Astrocyte of the cerebellum (primary cell): ENCODE measurements around the gene SMYD4.
A peak's percentile ranks its signal among the peaks of the same experiment; 100 is the strongest.
"Not testable (repeated sequence)": the region's sequence is repeated elsewhere in the genome, so short reads cannot be mapped to it uniquely, and the experiment has no call there.

ENCODE experiments used
- DNase-seq: peaks from one replicate; pipeline ENCODE4 v3.0.0-alpha.2; 2011; ENCODE audit warnings: low read depth
- H3K4me3 ChIP-seq: 2 replicates; pipeline ENCODE4 v1.5.1; 2011; ENCODE audit warnings: mild to moderate bottlenecking, low read depth, low read length, moderate library complexity
- in situ Hi-C: cut with HindIII; loops from 2 replicates; pipeline ENCODE4 v1.10.0; 2017; ENCODE audit warnings: low sequenced_read_pairs
- TF ChIP-seq, protein P1 (sequence below): IDR thresholded peaks from 2 replicates; pipeline ENCODE4 v1.5.1; 2012; ENCODE audit warnings: low read length, low read depth, moderate library complexity, mild to moderate bottlenecking; ENCODE audit errors: missing control alignments

SMYD4 gene

DNA sequence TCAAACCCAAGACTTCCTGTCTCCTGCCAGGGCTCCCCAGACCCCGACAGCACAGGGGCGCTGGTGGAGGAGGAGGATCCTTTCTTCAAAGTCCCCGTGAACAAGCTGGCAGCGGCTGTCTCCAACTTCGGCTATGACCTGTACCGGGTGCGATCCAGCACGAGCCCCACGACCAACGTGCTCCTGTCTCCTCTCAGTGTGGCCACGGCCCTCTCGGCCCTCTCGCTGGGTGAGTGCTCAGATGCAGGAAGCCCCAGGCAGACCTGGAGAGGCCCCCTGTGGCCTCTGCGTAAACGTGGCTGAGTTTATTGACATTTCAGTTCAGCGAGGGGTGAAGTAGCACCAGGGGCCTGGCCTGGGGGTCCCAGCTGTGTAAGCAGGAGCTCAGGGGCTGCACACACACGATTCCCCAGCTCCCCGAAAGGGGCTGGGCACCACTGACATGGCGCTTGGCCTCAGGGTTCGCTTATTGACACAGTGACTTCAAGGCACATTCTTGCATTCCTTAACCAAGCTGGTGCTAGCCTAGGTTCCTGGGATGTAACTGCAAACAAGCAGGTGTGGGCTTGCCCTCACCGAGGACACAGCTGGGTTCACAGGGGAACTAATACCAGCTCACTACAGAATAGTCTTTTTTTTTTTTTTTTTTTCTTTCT is 59.8 kb downstream of the SMYD4 start:
- in situ Hi-C loops: loop anchor here (10.0 kb wide), 1 partner anchor 55 kb away; the partner anchor contains the start of gene TLCD2
- no peak for DNase-seq
- no peak overlapping the region for H3K4me3 ChIP-seq
- TF ChIP-seq, protein P1, sequence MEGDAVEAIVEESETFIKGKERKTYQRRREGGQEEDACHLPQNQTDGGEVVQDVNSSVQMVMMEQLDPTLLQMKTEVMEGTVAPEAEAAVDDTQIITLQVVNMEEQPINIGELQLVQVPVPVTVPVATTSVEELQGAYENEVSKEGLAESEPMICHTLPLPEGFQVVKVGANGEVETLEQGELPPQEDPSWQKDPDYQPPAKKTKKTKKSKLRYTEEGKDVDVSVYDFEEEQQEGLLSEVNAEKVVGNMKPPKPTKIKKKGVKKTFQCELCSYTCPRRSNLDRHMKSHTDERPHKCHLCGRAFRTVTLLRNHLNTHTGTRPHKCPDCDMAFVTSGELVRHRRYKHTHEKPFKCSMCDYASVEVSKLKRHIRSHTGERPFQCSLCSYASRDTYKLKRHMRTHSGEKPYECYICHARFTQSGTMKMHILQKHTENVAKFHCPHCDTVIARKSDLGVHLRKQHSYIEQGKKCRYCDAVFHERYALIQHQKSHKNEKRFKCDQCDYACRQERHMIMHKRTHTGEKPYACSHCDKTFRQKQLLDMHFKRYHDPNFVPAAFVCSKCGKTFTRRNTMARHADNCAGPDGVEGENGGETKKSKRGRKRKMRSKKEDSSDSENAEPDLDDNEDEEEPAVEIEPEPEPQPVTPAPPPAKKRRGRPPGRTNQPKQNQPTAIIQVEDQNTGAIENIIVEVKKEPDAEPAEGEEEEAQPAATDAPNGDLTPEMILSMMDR: no peak

- TF ChIP-seq, protein P1: no peak
- DNase-seq: no peak
- no peak overlapping the region for H3K4me3 ChIP-seq
- in situ Hi-C loops: loop anchor here (10.0 kb wide), 1 partner anchor 53 kb away; the partner anchor contains the start of gene TLCD2
Observed at GRCh38 chr17:1767358-1767757, 62.3 kb downstream of the SMYD4 start.

DNA sequence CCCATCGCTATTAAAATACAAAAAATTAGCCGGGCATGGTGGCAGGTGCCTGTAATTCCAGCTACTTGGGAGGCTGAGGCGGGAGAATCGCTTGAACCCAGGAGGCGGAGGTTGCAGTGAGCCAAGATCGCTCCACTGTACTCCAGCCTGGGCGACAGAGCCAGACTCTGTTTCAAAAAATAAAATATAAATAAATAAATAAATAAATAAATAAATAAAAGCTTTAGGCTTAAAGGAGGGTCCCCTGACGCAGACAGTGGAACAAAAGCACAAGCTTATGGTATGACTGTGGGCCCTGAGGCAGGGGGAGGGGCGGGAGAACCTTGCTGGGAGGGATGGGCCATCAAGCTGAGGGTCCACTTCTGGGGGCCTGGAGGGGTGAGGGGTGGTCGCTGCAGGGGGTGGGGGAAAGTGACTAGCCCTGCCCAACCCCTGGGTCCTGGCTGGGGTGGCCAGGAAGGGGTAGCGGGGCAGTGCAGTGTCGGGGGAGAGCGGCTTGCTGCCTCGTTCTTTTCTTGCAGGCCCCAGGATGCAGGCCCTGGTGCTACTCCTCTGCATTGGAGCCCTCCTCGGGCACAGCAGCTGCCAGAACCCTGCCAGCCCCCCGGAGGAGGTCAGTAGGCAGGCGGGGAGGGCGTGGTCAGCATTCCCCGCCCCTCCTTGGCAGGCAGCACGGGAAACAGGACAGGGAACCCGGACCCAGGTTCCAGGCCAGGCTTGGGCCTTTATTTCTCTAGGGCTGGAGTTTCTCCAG is 63.1 kb downstream of the SMYD4 start:
- in situ Hi-C loops: loop anchor here (10.0 kb wide), 1 partner anchor 52 kb away; the partner anchor contains the start of gene TLCD2
- TF ChIP-seq, protein P1: no peak
- H3K4me3 ChIP-seq: no peak overlapping the region
- no peak for DNase-seq

GRCh38 chr17:1765576-1765975 is 64.1 kb downstream of the SMYD4 start:
- TF ChIP-seq, protein P1: no peak
- H3K4me3 ChIP-seq: no peak overlapping the region
- in situ Hi-C loops: loop anchor here (10.0 kb wide), 1 partner anchor 51 kb away; the partner anchor contains the start of gene TLCD2
- no peak for DNase-seq

- DNase-seq, H3K4me3 ChIP-seq: not testable (repeated sequence)
- in situ Hi-C loops: loop anchor here (10.0 kb wide), 1 partner anchor 50 kb away; the partner anchor contains the start of gene TLCD2
Observed at GRCh38 chr17:1764705-1765104, 65.0 kb downstream of the SMYD4 start.

- in situ Hi-C loops: loop anchor here (10.0 kb wide), 1 partner anchor 49 kb away; the partner anchor contains the start of gene TLCD2
- no peak for DNase-seq
- peak overlapping the region; percentile 15 for H3K4me3 ChIP-seq
- TF ChIP-seq, protein P1: no peak
Observed at GRCh38 chr17:1764284-1764683, 65.4 kb downstream of the SMYD4 start.
